DMS 273 (cell line): ENCODE results near the gene CEACAM21.

Source experiments
- DNase-seq: peaks from one replicate; lab custom pipeline; 2025; ENCODE audit not compliant: unreplicated experiment; lab: John Stamatoyannopoulos, UW

CEACAM21 gene

DNA sequence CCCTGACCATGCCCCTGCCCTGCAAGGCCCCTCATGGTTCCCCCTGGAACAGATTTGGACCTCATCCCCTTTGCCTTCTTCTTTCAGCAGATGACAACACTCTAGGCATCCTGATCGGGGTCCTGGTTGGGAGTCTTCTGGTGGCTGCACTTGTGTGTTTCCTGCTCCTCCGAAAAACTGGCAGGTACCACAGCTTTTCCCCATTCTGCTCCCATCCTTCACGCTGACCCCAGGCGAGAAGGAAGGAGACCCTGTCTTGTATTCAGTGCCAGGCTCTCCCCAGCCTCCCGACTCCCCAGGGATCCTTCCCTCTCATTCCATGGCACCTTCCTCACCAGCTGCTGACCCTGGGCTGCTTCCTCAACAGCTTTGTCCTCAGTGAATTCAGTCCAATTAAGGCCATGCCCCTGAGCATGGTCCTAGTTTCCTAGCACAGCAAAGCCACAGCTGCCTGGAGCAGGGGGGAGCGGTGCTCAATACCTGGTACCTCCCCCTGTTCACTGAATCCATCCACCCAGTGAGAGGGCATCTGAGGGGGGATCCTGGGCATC, 8.4 kb downstream of the CEACAM21 start:
- no peak for DNase-seq

DNA sequence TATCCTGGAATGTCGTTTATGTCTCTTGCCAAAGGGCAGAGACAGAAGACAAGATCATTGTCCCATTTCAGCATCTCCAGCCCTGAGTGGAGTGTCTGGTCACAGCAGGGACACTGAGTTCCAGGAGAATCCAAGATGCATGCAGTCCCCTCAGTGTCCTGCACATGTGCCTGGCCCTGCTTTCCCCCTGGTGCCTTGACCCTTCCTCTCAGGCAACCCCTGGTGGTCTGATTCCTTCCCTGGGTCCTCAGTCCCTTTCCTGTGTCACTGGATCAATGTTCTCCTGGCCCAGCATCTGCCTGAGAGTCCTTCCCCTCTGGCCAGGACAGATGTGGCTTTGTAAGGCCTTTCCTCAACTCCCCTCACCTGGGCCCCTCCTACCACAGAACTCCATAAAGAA, 9.0 kb downstream of the CEACAM21 start:
- no peak for DNase-seq

DNA sequence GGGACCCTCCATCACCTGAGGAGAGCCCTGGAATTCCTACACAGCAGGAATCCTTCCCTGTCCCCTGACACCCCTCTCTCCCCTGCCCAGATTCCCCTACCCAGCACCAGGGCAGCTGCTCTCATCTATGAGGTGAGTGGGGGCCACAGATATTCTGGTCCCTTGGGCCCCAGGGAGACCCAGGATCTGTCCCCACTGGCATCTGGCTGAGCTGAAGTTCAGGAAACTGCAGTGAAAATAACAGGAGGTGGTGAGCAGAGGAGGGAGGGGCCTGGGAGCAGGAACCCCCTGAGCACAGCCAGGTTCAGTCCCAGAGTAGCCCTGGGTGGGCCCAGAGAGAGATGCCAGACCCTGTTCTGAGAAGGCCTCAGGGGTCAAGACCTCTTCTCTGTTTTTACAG, 10.1 kb downstream of the CEACAM21 start:
- DNase-seq: no peak

DNA sequence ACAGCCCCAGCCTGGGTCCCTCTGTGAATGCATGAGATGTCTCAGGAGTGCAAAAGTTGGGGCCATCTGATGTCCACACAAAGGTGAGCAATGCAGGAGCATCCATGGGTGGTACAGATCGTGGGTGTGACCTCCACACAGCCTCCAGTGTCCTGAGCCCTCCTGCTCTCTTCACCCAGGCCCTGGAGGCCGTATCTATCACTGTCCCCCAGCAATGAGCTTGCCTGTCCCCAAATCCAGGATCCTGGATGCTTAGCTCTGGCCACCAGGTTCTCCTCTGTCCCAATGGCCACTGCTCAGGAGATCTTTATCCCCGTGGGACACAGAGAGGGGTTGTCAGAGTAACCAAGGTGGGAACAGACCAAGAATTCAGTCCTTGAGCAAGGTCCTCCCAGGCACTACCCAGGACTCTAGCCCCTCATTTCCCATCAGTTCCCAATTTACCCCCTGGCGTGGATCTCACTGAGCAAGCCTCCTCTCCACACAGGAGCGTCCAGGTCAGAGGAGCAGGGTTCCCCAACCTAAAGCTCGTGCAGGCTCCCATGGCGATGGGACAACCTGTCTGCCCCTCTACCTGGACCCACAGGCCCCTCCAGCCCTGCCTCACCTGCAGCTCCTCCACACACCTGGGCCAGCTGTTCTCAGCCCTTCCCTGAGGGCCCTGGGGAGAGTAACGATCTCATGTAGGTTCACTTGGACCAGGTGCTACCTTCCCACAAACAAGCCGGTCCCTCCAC, 11.3 kb downstream of the CEACAM21 start:
- no peak for DNase-seq

- no peak for DNase-seq
Measured at GRCh38 chr19:41587838-41588210, 11.9 kb downstream of the CEACAM21 start.

- peak; percentile 12 for DNase-seq
Measured at GRCh38 chr19:41588497-41589209, 12.7 kb downstream of the CEACAM21 start.

- DNase-seq: no peak
Measured at GRCh38 chr19:41589371-41589770, 13.4 kb downstream of the CEACAM21 start.

DNA sequence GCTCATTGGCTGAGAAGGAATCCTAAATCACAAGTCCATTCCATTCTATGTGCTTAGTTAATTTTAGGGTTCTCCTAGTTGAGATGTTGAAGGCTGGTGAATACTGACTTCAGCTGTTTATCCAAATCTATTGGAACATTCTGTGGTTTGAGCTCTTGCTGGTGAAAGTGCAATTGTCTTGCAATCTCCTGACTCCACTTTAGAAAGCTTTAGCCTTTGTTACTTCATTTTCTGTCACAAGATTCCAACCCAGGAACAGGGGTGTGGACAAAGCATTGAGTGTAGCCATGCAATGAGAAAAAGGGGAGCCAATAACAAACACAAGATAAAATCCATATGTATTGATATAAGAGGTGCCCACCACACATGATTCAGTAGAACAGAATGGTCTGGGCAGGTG, 15.0 kb downstream of the CEACAM21 start:
- no peak for DNase-seq

- no peak for DNase-seq
Measured at GRCh38 chr19:41591951-41592562, 16.1 kb downstream of the CEACAM21 start.

- DNase-seq: peak; percentile 76
Measured at GRCh38 chr19:41595258-41595889, 19.4 kb downstream of the CEACAM21 start.

DNA sequence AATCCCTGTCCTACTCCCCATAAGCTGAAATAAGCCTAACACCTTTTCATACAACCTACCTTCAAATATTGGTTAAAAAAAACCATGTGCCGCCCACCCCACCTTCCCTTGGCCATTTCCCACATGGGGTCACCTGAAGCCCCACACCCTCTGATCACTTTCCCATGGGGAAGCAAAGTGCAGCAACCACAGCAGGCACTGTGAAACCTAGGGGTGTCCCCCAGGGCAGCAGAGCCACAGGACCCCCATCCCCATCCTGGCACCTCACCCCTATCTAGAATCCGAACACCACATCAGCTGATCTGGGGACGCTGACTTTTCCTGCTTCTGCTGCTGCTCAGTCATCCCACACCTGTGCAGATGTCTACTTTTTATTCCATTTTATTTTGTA, 19.9 kb downstream of the CEACAM21 start:
- no peak for DNase-seq

- peak; percentile 76 for DNase-seq
Measured at GRCh38 chr19:41597600-41598041, 21.7 kb downstream of the CEACAM21 start.

DNA sequence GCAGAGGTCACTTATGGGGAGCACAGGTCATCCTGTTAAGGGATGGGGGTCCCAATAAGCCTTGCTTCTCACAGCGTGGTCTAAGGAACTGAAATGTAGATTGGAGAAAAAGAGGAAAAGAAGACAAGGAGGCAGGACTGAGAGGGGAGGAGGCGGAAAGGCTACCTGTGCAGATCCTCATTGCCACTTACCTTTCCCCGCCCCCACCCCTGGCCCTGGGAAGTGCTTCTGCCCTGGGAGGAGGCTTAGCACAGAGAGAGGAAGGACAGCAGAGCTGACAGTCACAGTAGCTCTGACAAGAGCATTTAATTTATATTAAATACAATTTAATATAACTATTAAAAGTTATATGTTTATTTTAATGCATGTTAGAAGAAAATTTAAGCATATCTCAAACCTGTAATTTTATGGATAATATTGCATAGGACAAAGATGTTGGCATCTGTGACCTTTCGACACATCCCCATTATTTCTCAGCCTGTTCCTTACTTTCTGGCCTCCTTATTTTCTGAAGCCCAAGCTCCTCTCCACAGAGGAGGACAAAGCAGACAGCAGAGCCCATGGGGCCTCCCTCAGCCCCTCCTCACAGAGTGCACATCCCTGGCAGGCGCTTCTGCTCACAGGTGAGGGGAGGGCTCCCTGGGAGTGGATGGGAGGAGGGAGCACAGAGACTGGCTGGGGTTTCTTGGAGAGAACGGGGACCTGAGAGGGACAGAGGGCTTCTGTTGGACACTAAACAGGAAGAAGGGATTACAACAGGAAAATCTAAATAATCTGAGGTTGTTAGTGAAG, 23.4 kb downstream of the CEACAM21 start:
- DNase-seq: no peak

GRCh38 chr19:41601771-41602170, 25.8 kb downstream of the CEACAM21 start:
- DNase-seq: no peak

DNA sequence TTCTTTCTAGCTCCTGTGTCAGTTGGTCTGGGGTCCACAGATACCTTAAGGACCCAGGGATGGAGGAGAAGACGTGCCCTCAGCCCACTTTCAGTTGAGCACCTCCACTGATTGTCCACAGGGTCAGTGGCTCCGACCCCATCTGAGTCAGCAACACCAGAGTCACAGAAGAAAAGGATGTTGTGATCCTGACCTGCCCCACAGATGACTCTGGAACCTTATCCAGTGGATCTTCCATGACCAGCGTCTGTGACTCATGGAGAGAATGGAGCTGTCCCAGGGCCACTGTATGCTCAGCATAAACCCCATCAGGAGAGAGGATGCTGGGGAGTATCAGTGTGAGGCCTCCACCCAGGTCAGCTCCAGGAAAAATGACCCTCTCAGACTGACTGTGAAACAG, 28.9 kb downstream of the CEACAM21 start:
- DNase-seq: no peak

GRCh38 chr19:41606215-41606837, 30.4 kb downstream of the CEACAM21 start:
- no peak for DNase-seq

GRCh38 chr19:41607668-41608067, 31.7 kb downstream of the CEACAM21 start:
- DNase-seq: no peak

DNA sequence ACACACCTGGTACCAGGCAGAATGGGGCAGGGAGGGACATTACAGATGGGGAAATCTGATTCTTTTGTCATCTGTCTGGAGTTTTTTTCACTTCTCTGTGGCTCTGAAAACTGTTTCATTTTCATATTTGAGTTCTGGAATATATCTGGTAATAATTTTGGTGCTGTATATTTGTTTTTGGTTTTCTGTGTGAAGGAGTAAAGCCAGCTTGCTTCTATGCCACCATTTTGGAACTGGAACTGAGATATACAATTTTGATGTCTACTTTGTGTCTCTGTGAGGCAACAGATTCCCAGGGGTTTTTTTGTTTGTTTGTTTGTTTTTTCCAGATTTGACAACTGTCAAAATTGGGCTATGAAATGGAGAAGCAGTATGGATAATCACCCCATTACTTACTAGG, 34.8 kb downstream of the CEACAM21 start:
- DNase-seq: no peak

- no peak for DNase-seq
Measured at GRCh38 chr19:41612483-41612882, 36.5 kb downstream of the CEACAM21 start.

DNA sequence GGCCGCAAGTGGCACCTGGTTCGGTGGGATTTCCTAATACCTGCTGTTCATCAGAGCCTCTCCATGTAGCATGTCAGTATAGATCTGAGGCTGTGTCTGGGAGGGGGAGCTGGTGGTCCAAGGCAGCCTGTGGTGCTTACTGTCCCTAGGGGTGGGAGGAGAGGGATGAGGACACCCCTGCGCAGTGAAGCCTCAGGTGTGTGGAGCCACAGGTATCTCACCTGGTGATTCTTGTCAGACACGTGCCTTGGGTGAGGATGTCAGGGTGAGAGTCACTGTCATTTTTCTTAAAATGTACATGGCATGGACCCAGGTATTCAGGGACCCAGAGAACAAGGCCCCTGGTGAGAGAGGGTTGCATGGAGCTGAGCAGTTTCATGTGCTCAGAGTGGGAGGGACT, 39.2 kb downstream of the CEACAM21 start:
- DNase-seq: no peak
